ENCODE results near the gene VTCN1. TPM values are rescaled to one million over a fixed set of nuclear protein-coding genes. Genes with fewer than 3 reads are reported as not detected.
"Not testable (repeated sequence)": the region's sequence is repeated elsewhere in the genome, so short reads cannot be mapped to it uniquely, and the experiment has no call there.

Gene VTCN1
- total RNA-seq, 1 donor from 2014 or later = 0.47 TPM

GRCh38 chr1:117106478-117106877 lies 104.2 kb downstream of the VTCN1 start:
- DNase-seq (ENCODE audit: low read depth, low spot score) = no peak
- H3K27me3 Mint-ChIP-seq (ENCODE audit: low read depth) = no peaks in the 10 kb centered on the region
- no peak overlapping the region for H3K27ac Mint-ChIP-seq (ENCODE audit: unreplicated experiment)
- TF ChIP-seq CTCF (conservative IDR thresholded peaks at IDR 0.05) = no peak
- peaks cover 47% of the 10 kb centered on the region for H3K36me3 Mint-ChIP-seq (ENCODE audit: low read depth)
- no peaks in the 10 kb centered on the region for H3K9me3 Mint-ChIP-seq
- H3K4me3 Mint-ChIP-seq = no peak overlapping the region
- no peaks in the 10 kb centered on the region for H3K4me1 Mint-ChIP-seq

- Mint-ChIP-seq H3K27ac (ENCODE audit: unreplicated experiment) (no peak overlapping the region), H3K9me3 (no peaks in the 10 kb centered on the region), H3K36me3 (ENCODE audit: low read depth) (peaks cover 43% of the 10 kb centered on the region), H3K4me3 (no peak overlapping the region), H3K27me3 (ENCODE audit: low read depth) (no peaks in the 10 kb centered on the region), H3K4me1 (no peaks in the 10 kb centered on the region)
- no peak for TF ChIP-seq CTCF (conservative IDR thresholded peaks at IDR 0.05)
- no peak for DNase-seq (ENCODE audit: low read depth, low spot score)
Observed at GRCh38 chr1:117105722-117106121, 105.0 kb downstream of the VTCN1 start.

GRCh38 chr1:117104986-117105385 lies 105.7 kb downstream of the VTCN1 start:
- no peaks in the 10 kb centered on the region for H3K27me3 Mint-ChIP-seq (ENCODE audit: low read depth)
- TF ChIP-seq CTCF (conservative IDR thresholded peaks at IDR 0.05) = no peak
- H3K4me3 Mint-ChIP-seq = no peak overlapping the region
- DNase-seq (ENCODE audit: low read depth, low spot score) = no peak
- H3K27ac Mint-ChIP-seq (ENCODE audit: unreplicated experiment) = no peak overlapping the region
- no peaks in the 10 kb centered on the region for H3K4me1 Mint-ChIP-seq
- H3K36me3 Mint-ChIP-seq (ENCODE audit: low read depth) = peaks cover 46% of the 10 kb centered on the region
- no peaks in the 10 kb centered on the region for H3K9me3 Mint-ChIP-seq

GRCh38 chr1:117101858-117102257 lies 108.9 kb downstream of the VTCN1 start:
- H3K4me3 Mint-ChIP-seq; H3K4me1 Mint-ChIP-seq; H3K27me3 Mint-ChIP-seq (ENCODE audit: low read depth); DNase-seq (ENCODE audit: low read depth, low spot score); H3K9me3 Mint-ChIP-seq; H3K27ac Mint-ChIP-seq (ENCODE audit: unreplicated experiment): not testable (repeated sequence)
- H3K36me3 Mint-ChIP-seq (ENCODE audit: low read depth) = peaks cover 24% of the 10 kb centered on the region

GRCh38 chr1:117101334-117101733 lies 109.4 kb downstream of the VTCN1 start:
- Mint-ChIP-seq H3K4me3 (no peak overlapping the region), H3K4me1 (peaks cover 4% of the 10 kb centered on the region), H3K9me3 (no peaks in the 10 kb centered on the region), H3K36me3 (ENCODE audit: low read depth) (peaks cover 19% of the 10 kb centered on the region), H3K27me3 (ENCODE audit: low read depth) (no peaks in the 10 kb centered on the region), H3K27ac (ENCODE audit: unreplicated experiment) (no peak overlapping the region)
- DNase-seq (ENCODE audit: low read depth, low spot score) = no peak
- no peak for TF ChIP-seq CTCF (conservative IDR thresholded peaks at IDR 0.05)

GRCh38 chr1:117098287-117098890 lies 112.3 kb downstream of the VTCN1 start:
- no peak for DNase-seq (ENCODE audit: low read depth, low spot score)
- no peaks in the 10 kb centered on the region for H3K9me3 Mint-ChIP-seq
- no peaks in the 10 kb centered on the region for H3K27me3 Mint-ChIP-seq (ENCODE audit: low read depth)
- no peak overlapping the region for H3K27ac Mint-ChIP-seq (ENCODE audit: unreplicated experiment)
- H3K4me3 Mint-ChIP-seq = no peak overlapping the region
- H3K36me3 Mint-ChIP-seq (ENCODE audit: low read depth) = peaks cover 23% of the 10 kb centered on the region
- peaks cover 13% of the 10 kb centered on the region for H3K4me1 Mint-ChIP-seq
- no peak for TF ChIP-seq CTCF (conservative IDR thresholded peaks at IDR 0.05)
